Neural progenitor cell (in vitro differentiated cells): ENCODE measurements around the gene LRBA.

Experiments
- EZH2 ChIP-seq: fragments of 200-600 bp; sonication (generic); IDR thresholded peaks from 2 replicates; pipeline ENCODE4 v1.6.1; 2017; ENCODE audit warnings: antibody characterized with exemption, mild to moderate bottlenecking, moderate library complexity
- EZH2phosphoT487 ChIP-seq: fragments of 200-600 bp; sonication (generic); IDR thresholded peaks from 2 replicates; pipeline ENCODE4 v1.6.1; 2017; ENCODE audit warnings: antibody characterized with exemption
- TF ChIP-seq, protein P1 (sequence below): fragments of 200-600 bp; sonication (generic); IDR thresholded peaks from 2 replicates; pipeline ENCODE4 v1.5.1; 2017; ENCODE audit warnings: antibody characterized with exemption, mild to moderate bottlenecking

DNA sequence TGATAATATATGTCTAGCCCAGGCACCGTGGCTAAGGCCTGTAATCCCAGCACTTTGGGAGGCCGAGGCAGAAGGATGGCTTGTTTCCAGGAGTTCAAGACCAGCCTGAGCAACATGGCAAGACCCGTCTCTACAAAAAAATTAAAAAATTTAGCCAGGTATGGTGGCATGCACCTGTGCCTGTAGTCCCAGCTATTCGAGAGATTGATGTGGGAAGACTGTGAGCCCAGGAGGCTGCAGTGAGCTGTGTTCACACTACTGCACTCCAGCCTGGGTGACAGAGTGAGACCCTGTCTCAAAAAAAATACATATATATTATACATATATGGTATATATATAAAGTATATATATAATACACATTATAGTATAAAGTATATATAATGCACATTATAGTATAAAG, 595.1 kb downstream of the LRBA start:
- TF ChIP-seq, protein P1, sequence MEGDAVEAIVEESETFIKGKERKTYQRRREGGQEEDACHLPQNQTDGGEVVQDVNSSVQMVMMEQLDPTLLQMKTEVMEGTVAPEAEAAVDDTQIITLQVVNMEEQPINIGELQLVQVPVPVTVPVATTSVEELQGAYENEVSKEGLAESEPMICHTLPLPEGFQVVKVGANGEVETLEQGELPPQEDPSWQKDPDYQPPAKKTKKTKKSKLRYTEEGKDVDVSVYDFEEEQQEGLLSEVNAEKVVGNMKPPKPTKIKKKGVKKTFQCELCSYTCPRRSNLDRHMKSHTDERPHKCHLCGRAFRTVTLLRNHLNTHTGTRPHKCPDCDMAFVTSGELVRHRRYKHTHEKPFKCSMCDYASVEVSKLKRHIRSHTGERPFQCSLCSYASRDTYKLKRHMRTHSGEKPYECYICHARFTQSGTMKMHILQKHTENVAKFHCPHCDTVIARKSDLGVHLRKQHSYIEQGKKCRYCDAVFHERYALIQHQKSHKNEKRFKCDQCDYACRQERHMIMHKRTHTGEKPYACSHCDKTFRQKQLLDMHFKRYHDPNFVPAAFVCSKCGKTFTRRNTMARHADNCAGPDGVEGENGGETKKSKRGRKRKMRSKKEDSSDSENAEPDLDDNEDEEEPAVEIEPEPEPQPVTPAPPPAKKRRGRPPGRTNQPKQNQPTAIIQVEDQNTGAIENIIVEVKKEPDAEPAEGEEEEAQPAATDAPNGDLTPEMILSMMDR: no peak
- TF ChIP-seq EZH2phosphoT487: no peak
- TF ChIP-seq EZH2: no peak
